Stimulated activated CD4-positive, alpha-beta T cell treated with anti-CD3 and anti-CD28 coated beads, Interleukin-4, amount 100 ng/mL, for 1 hour (primary cell): ENCODE measurements around the gene NTN1.
"Not testable (repeated sequence)": the region's sequence is repeated elsewhere in the genome, so short reads cannot be mapped to it uniquely, and the experiment has no call there.

Experiments used
- DNase-seq: peaks from one replicate; pipeline ENCODE4 v3.0.0-alpha.2; 2020

The NTN1 gene

GRCh38 chr17:9090641-9091096 is 69.4 kb downstream of the NTN1 start:
- DNase-seq = no peak

- no peak for DNase-seq
These were observed 72.9 kb downstream of the NTN1 start for GRCh38 chr17:9094193-9094592.

DNA sequence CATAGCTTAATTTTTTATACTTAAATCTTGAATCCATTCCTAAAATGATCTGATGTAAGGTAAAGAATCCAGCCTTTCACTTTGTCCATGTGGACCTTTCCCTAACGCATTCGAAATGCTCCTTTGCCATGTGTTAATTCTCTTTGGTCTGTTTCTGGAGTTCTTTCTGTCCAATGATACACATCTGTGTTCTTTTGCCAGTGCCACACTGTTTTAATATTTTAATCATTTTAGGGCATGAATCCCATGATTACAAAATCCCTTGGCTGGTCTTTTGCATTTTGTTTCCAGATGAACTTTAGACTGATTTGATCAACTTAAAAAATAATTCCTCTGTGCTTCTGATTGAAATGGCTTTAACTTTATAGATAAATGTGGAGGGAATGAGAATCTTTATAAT is 74.1 kb downstream of the NTN1 start:
- no peak for DNase-seq

DNA sequence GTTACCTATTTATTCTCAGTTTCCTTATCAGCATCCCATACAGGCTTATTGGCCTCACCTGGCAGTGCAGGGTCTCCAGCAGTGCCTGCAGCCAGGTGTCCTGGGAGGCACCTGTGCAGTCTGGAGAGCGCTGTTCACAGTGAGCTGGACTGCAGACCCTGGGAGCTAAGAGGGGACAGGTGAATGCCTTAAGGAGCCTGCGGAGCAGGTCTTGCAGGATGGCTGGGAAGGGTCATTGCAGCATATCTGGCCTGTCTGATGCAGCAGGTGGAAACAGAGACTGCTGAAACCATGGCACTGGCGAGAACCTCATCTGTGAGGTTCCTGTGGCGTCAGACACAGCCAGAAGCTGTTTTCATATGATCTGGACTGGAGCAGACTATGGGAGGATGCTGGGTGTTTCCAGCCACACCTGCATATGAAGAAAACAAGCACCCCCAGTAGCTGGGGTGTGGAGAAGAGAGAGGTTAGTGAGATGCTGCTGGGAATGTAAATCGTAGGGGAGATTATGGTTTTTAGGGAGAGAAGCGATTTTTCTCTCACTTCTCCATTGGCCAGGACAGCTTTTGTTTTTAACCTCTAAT is 77.0 kb downstream of the NTN1 start:
- DNase-seq = no peak

DNA sequence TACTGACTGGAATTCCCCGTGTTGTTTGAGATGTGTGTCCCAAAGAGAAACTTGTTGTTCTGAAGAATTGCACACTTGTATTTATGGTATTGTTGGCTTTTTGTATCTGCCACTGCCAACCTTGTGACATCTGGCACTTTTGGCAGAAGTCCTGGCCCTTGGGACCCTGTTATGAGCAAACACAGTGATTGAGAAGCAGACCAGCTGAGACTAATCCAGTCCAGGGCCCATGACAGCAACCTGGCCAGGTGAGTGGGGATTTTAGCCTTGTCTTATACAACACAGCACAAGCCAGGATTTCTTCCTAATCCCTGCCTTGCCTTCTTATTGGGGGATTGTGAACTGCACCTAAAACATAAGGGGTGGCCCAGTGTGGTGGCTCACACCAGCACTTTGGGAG is 80.0 kb downstream of the NTN1 start:
- no peak for DNase-seq

DNA sequence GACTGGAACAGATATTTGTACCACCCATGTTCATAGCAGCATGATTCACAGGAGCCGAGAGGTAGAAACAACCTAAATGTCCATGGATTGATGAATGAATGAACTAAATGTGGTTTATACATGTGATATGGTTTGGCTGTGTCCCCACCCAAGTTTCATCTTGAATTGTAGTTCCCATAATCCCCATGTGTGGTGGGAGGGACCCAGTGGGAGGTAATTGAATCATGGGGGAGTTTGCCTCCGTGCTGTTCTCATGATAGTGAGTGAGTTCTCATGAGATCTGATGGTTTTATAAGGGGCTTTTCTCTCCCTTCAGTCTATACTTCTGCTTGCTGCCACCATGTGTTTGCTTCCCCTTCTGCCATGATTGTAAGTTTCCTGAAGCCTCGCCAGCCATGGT is 81.9 kb downstream of the NTN1 start:
- not testable (repeated sequence) for DNase-seq

DNA sequence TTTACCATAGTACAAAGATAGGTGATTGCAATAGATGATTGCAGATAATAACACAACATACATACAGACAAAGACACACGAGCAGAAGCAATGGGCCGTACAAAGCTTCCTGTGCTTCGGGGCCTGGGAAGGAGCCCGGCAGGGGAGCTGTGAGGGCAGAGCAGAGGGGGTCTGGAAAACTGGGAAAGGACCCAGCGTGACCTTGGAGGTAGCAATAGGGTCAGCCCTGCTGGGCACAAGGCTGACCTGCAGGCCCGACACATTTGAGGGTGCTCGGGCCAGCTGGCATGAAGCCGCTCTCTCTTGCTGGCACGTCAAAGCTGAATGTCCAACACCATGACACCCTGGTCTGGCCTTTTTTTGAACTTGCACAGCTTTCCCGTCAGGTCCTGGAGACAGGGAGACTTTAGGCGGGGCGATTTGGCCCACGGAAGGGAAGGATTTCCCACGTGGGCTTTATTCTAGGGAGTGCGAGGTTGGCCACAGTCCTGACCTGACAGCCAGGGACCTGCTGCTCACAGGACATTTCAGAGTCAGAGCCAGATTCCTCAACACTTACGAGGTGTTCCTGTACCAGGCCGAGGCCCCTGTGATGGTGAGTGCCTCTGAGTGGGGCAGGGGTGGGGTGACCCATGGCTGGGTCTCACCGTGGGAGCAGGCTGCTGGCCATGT is 83.2 kb downstream of the NTN1 start:
- no peak for DNase-seq

- DNase-seq = no peak
These were observed 84.0 kb downstream of the NTN1 start for GRCh38 chr17:9105068-9105868.

DNA sequence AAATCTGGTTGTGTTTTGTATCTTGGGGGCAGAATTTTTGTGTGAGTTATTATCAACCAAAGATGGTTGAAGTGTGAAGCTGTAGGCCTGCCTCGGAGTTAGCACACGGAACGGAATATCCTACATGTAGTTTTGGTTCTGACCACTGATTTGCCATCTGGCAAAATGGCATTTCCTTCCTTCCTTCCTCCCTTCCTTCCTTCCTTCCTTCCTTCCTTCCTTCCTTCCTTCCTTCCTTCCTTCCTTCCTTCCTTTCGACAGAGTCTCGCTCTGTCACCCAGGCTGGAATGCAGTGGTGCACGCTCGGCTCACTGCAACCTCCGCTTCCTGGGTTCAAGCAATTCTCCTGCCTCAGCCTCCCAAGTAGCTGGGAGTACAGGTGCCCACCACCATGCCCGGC is 85.0 kb downstream of the NTN1 start:
- DNase-seq = not testable (repeated sequence)

GRCh38 chr17:9107527-9107926 is 86.2 kb downstream of the NTN1 start:
- DNase-seq = no peak

GRCh38 chr17:9108146-9108545 is 86.8 kb downstream of the NTN1 start:
- no peak for DNase-seq

DNA sequence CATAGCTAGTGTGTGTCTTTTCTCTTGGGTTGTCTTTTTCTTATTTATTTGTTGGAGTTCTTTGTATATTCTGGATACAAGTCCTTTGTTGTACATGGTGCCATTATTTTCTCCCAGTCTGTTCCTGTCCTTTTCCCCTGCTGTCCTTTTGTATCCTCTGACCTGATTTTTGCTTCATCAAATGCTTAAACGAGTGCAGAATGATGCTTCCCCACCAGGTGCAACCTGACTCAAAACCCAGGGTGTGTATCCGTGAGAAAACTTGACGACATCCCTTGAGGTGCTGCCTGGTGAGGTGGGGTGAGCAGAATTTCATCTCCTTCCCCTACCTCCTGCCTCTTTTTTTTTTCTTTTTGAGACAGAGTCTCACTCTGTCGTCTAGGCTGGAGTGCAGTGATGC is 88.6 kb downstream of the NTN1 start:
- no peak for DNase-seq

- DNase-seq = no peak
These were observed 89.2 kb downstream of the NTN1 start for GRCh38 chr17:9110501-9110900.

DNA sequence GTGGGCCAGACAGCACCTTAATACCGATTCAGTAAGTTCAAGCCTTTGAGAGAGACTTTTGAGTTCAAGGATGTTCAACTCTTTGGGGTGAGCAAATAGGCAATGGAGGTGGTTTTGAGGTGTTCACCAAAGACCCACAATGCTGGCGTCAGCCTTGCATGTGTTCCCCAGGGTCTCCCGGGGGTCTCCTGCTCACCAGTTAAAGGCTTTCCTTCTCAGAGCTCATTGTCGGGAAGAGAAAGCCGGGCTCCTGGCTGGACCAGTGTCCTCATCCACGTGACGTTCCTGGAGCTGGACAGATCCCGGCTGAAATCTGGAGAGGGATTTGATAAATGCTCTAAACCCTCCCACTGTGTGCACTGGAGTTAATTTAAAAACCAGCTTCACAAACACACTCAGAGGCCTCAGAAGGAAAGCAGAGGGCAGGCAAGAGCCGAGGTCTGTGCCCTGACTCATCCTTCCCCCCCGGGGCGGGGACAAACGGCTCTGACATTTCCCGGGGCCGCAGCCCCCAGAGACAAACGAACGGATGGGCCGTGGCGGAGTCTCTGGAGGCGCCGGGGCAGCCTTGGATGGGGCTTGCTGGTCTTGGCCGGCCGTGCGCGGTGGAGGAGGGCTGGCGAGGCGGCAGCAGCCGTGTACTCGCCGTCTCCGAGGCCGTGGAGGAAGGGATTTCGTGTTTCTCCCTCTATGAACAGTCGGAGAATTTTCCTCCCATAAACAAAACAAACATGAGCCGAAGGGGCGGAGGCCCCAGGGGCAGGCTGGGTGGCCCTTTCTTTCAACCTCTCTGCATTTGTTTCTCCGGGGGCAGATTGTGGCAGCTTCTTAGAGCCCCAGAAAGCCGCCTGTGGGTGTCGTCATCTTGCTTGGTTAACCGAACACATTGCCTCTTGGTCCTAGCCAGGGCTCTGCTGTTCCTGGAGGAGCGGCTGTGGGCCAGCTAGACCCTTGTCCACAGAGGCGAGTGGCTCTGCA is 94.2 kb downstream of the NTN1 start:
- peak; percentile 63 for DNase-seq

DNA sequence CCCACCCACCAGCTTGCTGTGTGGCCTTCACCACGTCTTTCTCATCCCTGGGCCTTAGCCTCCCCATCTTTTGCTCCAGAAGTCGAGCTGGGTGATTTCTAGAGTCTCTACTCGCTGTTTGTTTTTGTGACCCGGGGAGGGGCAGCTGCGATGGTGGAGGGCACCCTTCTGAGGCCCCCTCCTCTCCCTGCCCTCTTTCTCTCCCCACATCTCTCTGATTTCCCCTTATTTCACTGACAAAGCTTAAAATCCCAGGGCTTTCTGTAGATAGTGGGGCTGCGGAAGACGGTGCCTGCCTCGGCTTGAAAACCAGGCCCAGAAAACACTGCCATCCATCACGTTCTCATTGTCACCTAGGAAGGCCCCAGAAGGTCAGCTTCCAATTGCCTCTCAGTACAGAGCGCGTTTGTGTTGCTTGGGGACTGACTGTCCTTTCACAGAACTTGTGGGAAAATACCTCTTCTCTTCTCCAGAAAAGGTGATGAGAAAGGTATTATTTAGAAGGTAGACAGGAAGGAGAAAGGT is 95.1 kb downstream of the NTN1 start:
- no peak for DNase-seq

DNA sequence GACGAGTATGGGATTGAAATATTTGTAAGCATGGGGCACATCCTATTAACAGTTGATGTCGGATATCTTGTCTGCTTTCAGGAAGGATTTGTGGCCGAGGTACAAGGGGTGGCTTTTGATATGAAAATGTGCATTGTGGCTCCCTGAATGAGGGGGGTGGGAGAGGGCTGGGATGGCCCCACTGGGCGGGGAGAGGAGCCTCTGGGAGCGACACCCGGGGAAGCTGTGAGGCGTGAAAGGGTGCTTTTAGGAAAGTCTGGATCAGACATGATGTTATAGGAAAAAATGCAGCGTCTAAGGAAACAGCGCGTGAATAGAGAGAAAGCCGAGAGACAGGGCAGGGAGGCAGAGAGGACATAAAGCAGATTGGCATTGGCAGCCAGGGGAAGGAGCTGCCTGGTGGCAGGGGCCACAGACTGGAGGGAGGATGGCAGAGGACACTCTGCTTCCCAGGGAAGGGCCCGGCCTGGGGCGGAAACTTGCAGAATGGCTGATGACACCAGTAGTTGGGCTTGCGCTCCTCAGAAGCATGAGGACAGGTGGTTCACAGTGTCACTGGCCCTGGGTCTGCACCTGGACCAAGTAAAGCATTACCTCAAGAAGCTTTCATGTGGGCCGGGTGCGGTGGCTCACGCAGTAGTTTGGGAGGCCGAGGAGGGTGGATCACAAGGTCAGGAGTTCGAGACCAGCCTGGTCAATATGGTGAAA is 95.7 kb downstream of the NTN1 start:
- no peak for DNase-seq

DNA sequence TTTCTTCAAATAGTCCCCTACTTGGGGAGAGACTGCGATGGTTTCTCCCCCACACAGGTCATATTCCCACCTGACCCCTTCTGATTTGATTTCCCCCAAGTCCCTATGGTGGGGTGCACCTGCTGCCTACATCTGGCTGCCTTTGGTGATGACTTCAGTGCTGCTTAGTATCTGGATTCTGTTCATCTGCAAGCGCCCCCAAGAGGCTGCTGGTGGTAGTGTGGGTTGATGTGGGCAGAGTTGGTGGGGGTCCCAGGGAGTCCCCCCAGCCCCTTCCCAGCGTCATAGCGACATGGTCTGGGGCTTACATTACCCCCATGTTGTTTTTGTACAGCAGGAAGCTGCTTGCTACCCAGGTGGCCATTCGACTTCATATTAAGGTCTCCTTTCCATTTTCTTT is 99.2 kb downstream of the NTN1 start:
- DNase-seq = no peak

DNA sequence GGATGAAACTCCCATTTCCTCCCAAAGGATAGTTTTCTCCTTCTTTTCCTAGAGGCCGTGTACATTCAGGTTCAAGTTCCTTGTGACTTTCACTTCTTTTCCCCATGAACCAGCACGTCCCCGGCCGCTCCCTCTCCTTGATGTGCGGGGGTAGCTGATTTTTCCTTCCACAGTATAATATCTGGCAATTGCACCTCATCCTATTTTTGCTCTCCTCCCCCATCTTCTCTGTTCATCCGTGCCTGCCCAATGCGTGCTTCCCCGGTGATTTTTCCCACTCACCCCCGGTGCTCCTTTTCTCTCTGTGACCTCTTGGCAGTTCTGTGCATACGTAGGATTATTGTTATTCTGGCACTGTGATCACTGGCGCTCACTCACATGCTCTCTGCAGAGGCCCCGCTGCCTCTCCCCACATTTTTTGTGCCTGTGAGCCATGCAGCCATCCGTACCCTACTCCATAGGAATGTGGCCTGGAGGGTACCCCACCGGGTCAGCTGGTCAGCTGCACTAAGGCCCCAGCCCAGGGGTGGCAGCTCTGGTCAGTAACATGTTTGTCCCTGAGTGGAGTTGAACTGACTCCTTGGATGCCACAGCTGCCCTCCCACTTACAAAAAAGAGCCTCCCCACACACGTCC is 100.0 kb downstream of the NTN1 start:
- DNase-seq = no peak

GRCh38 chr17:9123594-9124553 is 102.6 kb downstream of the NTN1 start:
- no peak for DNase-seq

- DNase-seq = no peak
These were observed 103.2 kb downstream of the NTN1 start for GRCh38 chr17:9124554-9124935.
